ENCODE results near the gene RAB1A. TPM values are rescaled to one million over a fixed set of nuclear protein-coding genes. Genes with fewer than 3 reads are reported as not detected.

RAB1A gene
- total RNA-seq, 1 donor from 2014 or later = 58.5 TPM

- Histone ChIP-seq H3K27ac (ENCODE audit: low read depth, low read length) (no peak overlapping the region), H3K27me3 (ENCODE audit: control insufficient read depth in 3 of 3, insufficient read depth in 3 of 3, low read length in 3 of 3) (no peaks in the 10 kb centered on the region), H3K9ac (ENCODE audit: low read depth in 1 of 3, low read length in 3 of 3) (no peak overlapping the region), H3K4me3 (ENCODE audit: low read length in 3 of 3) (no peak overlapping the region), H3K36me3 (ENCODE audit: control insufficient read depth in 3 of 3, insufficient read depth in 3 of 3, low read length in 3 of 3) (peaks cover 1 to 2% (median 2%) of the 10 kb centered on the region in 3 donors), H3K9me3 (ENCODE audit: control insufficient read depth in 3 of 3, low read length in 3 of 3) (no peaks in the 10 kb centered on the region), H3K4me1 (ENCODE audit: control insufficient read depth in 3 of 3, insufficient read depth in 3 of 3, low read length in 3 of 3) (peaks cover 3 to 7% (median 6%) of the 10 kb centered on the region in 3 donors)
Measured at GRCh38 chr2:65044097-65044735, 85.7 kb downstream of the RAB1A start.

- Histone ChIP-seq H3K9me3 (ENCODE audit: control insufficient read depth in 3 of 3, low read length in 3 of 3) (no peaks in the 10 kb centered on the region), H3K9ac (ENCODE audit: low read depth in 1 of 3, low read length in 3 of 3) (peak overlapping the region in 1 of 3 donors; percentile 25), H3K4me3 (ENCODE audit: low read length in 3 of 3) (no peak overlapping the region), H3K36me3 (ENCODE audit: control insufficient read depth in 3 of 3, insufficient read depth in 3 of 3, low read length in 3 of 3) (peaks cover 0 to 2% (median 2%) of the 10 kb centered on the region in 3 donors), H3K27me3 (ENCODE audit: control insufficient read depth in 3 of 3, insufficient read depth in 3 of 3, low read length in 3 of 3) (no peaks in the 10 kb centered on the region), H3K4me1 (ENCODE audit: control insufficient read depth in 3 of 3, insufficient read depth in 3 of 3, low read length in 3 of 3) (peaks cover 3 to 7% (median 6%) of the 10 kb centered on the region in 3 donors), H3K27ac (ENCODE audit: low read depth, low read length) (no peak overlapping the region)
Measured at GRCh38 chr2:65043001-65043400, 86.9 kb downstream of the RAB1A start.

- peak overlapping the region in 2 of 3 donors; percentile 33 to 40 for H3K9ac ChIP-seq (ENCODE audit: low read depth in 1 of 3, low read length in 3 of 3)
- no peaks in the 10 kb centered on the region for H3K27me3 ChIP-seq (ENCODE audit: control insufficient read depth in 3 of 3, insufficient read depth in 3 of 3, low read length in 3 of 3)
- peaks cover 3 to 6% (median 4%) of the 10 kb centered on the region in 3 donors for H3K4me1 ChIP-seq (ENCODE audit: control insufficient read depth in 3 of 3, insufficient read depth in 3 of 3, low read length in 3 of 3)
- no peak overlapping the region for H3K27ac ChIP-seq (ENCODE audit: low read depth, low read length)
- H3K9me3 ChIP-seq (ENCODE audit: control insufficient read depth in 3 of 3, low read length in 3 of 3) = no peaks in the 10 kb centered on the region
- H3K4me3 ChIP-seq (ENCODE audit: low read length in 3 of 3) = peak overlapping the region; percentile 3 to 62 (median 39)
- peaks cover 0 to 6% (median 2%) of the 10 kb centered on the region in 3 donors for H3K36me3 ChIP-seq (ENCODE audit: control insufficient read depth in 3 of 3, insufficient read depth in 3 of 3, low read length in 3 of 3)
Measured at GRCh38 chr2:65040400-65041261, 89.3 kb downstream of the RAB1A start.

GRCh38 chr2:65039640-65040039, 90.3 kb downstream of the RAB1A start:
- Histone ChIP-seq H3K4me1 (ENCODE audit: control insufficient read depth in 3 of 3, insufficient read depth in 3 of 3, low read length in 3 of 3) (peaks cover 3 to 6% (median 4%) of the 10 kb centered on the region in 3 donors), H3K36me3 (ENCODE audit: control insufficient read depth in 3 of 3, insufficient read depth in 3 of 3, low read length in 3 of 3) (peaks cover 0 to 6% (median 0%) of the 10 kb centered on the region in 3 donors), H3K9me3 (ENCODE audit: control insufficient read depth in 3 of 3, low read length in 3 of 3) (no peaks in the 10 kb centered on the region), H3K9ac (ENCODE audit: low read depth in 1 of 3, low read length in 3 of 3) (no peak overlapping the region), H3K27me3 (ENCODE audit: control insufficient read depth in 3 of 3, insufficient read depth in 3 of 3, low read length in 3 of 3) (no peaks in the 10 kb centered on the region), H3K4me3 (ENCODE audit: low read length in 3 of 3) (no peak overlapping the region), H3K27ac (ENCODE audit: low read depth, low read length) (no peak overlapping the region)

GRCh38 chr2:65037178-65037577, 92.7 kb downstream of the RAB1A start:
- Histone ChIP-seq H3K27me3 (ENCODE audit: control insufficient read depth in 3 of 3, insufficient read depth in 3 of 3, low read length in 3 of 3) (no peaks in the 10 kb centered on the region), H3K36me3 (ENCODE audit: control insufficient read depth in 3 of 3, insufficient read depth in 3 of 3, low read length in 3 of 3) (peaks cover 0 to 4% (median 0%) of the 10 kb centered on the region in 3 donors), H3K9me3 (ENCODE audit: control insufficient read depth in 3 of 3, low read length in 3 of 3) (no peaks in the 10 kb centered on the region), H3K27ac (ENCODE audit: low read depth, low read length) (no peak overlapping the region), H3K4me3 (ENCODE audit: low read length in 3 of 3) (no peak overlapping the region), H3K9ac (ENCODE audit: low read depth in 1 of 3, low read length in 3 of 3) (no peak overlapping the region), H3K4me1 (ENCODE audit: control insufficient read depth in 3 of 3, insufficient read depth in 3 of 3, low read length in 3 of 3) (peaks cover 6 to 9% (median 9%) of the 10 kb centered on the region in 3 donors)

Small RNAs within 50 kb of the gene (small RNA-seq; reads per million reads assigned to genes)
- not detected for gene RF00090

Other genes starting within 250 kb of the RAB1A start
- 10.4 TPM for gene SLC1A4, start 140.7 kb downstream of the RAB1A start, total RNA-seq
- gene CEP68, start 73.7 kb downstream of the RAB1A start, total RNA-seq = 27.1 TPM
- gene ACTR2, start 97.7 kb upstream of the RAB1A start, total RNA-seq = 81.4 TPM